ENCODE data around the gene RNF225.
A peak's percentile ranks its signal among the peaks of the same experiment; 100 is the strongest.
"Not testable (repeated sequence)": the region's sequence is repeated elsewhere in the genome, so short reads cannot be mapped to it uniquely, and the experiment has no call there.

Gene RNF225

DNA sequence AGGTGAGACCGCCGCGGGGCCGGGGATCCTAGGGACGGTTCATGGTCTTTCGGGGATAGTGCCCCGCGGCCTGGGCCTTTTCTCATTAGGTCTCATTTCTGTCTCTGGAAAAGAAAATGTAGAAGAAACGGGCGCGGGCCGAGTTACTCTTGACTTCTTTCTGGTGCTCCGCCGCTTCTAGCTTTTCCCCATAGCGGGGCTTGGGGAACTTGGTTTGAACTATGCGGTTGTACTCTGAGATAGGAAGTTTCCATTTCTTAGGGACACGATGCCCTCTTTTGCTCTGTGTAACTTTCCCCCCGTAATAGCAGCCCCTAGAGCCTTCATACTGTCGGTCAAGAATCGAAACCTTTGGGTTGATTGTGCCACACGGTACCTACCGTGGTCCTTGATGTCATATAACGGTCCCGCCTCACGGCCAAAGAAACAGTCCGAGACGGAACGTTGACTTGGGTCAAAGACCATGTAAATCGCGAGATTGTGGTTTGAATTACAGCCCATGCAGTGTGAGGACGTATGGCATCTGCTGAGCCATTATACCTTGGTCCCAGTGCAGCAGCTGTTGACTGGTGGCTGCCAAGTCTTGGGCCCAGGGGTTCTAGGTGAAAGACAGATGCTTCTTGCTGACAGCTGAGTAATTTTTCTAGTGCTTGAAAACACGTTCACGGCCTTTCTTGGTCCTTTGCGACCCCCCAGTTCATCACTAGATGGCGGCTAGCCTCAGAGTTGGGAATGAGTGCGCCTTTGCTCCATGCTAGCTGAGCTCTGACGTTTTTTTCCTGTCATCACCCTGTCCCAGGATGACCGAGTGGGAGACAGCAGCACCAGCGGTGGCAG is 7.9 kb upstream of the RNF225 start:
- no peak for DNase-seq

DNA sequence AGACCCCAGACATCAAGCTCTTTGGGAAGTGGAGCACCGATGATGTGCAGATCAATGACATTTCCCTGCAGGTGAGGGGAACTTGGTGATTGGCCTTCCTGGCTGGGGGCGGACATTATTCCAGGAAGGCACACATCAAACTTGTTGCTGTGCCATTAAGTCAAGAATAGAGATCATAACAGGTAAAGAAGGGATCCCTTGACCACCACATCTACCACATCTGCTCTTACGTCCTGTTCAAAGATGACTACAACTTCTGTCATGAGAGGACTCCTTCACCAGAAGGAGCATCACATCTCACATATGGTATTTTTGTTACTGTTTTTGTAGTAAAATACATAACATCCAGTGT is 7.3 kb upstream of the RNF225 start:
- no peak for DNase-seq

DNA sequence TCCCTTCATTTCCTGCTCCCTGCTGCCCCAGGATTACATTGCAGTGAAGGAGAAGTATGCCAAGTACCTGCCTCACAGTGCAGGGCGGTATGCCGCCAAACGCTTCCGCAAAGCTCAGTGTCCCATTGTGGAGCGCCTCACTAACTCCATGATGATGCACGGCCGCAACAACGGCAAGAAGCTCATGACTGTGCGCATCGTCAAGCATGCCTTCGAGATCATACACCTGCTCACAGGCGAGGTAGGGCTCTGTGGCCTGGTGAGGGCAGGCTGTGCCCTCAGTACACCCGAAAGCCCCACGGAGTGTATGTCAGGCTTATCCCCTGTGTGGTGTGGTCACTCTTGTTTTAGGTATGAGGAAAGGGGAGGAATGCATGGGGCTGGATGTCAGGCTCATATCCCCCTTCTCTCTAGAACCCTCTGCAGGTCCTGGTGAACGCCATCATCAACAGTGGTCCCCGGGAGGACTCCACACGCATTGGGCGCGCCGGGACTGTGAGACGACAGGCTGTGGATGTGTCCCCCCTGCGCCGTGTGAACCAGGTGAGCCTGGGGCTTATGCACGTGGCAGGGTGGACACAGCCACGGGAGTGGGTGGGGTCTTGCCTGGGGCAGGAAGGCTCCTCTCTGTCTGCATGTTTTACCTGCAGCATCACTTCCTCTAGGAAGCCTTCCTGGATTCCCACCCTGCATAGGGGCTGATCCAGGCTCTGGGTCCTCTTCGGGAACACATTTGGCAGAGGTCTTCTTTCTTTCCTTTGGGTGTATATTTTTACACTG is 2.3 kb upstream of the RNF225 start:
- DNase-seq, result no peak

DNA sequence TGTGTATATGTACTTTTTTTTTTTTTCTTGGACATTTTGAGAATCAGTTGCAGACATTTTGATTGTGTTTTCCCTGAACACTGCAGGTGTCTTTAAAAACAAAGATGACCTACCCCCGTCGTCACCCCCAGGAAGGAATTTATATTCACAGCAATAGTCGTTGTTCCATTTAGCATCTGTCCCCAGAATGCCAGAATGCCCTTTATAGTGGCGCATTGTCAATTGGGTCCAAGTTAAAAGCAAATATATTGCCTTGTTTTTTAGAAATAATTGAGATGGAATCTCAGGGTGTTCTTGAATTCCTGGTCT is 1.8 kb upstream of the RNF225 start:
- DNase-seq, result no peak

DNA sequence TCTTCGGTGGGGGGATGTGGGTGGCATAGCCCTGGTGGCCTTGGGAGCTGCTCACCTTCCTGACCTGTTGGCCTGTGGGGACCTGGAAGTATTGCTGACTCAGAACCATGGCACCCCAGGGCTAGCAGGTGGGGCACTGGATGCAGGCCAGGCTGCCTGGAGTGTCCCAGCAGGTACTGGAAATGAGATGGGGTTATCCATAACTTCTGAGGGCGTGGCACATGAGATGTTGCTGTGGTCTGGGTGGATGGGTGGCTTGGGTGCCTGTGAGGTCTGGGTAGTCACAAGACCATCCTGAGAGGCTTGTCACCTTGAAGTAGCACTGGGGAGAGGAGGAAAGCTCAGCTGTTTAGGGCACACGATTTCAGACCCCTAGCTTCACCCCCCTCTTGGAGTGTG is 636 bp upstream of the RNF225 start:
- no peak for DNase-seq

DNA sequence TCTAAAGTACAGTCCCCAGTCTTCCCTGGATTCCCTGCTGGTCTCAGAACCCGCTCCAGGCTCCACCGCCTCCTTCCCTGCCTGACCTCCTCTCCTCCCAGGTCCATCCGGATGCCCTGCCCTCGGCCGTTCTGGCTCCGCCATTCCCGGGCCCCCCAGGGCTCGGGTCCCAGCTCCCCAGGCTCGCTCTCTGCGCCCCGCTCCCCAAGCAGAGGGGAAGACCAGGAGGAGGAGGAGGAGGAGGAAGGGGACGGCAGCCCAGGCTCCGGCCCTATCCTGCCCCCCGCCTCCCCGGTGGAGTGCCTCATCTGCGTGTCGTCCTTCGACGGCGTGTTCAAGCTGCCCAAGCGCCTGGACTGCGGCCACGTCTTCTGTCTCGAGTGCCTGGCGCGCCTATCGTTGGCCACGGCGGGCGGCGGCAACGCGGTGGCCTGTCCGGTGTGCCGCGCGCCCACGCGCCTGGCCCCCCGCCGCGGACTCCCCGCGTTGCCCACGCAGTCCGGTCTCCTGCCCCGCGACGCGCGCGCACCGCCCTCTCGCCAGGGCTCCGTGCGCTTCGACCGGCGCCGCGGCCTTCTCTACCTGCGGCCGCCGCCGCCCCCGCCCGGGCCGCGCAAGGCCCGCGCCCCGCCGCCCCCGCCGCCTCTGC is 647 bp downstream of the RNF225 start:
- DNase-seq, result no peak

DNA sequence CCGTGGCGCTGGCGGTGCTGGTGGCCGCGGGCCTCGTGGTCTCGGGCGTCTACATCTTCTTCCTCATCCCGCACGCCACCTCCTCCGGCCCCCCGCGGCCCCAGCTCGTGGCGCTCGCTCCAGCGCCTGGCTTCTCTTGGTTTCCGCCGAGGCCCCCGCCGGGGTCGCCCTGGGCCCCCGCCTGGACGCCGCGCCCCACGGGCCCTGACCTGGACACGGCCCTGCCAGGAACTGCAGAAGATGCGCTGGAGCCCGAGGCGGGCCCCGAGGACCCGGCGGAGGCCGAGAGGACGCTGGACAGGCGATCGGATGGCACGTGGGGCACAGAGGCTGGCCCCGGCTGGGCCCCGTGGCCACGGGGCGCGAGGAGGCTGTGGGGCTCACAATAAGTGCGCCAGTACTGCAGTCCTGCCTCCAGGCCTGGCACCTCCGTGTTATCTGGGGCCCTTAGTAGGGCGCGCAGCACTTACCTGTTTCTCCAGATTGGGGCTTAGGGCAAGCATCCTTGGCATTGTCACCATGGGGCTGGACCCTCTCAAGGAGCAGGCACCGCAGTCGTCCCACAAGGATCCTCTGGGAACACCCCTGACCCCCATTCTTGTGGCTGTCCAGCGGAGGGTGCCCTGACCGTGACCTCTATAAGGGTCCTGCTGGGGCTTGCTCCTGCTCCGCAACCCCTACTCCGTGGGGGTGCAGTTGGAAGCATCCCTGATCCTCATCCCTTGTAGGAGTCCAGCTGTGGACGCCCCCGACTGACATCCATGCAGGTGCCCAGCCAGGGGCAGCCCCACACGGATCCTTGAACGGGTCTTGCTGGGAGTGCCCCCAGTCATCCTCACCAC is 1.5 kb downstream of the RNF225 start:
- no peak for DNase-seq

DNA sequence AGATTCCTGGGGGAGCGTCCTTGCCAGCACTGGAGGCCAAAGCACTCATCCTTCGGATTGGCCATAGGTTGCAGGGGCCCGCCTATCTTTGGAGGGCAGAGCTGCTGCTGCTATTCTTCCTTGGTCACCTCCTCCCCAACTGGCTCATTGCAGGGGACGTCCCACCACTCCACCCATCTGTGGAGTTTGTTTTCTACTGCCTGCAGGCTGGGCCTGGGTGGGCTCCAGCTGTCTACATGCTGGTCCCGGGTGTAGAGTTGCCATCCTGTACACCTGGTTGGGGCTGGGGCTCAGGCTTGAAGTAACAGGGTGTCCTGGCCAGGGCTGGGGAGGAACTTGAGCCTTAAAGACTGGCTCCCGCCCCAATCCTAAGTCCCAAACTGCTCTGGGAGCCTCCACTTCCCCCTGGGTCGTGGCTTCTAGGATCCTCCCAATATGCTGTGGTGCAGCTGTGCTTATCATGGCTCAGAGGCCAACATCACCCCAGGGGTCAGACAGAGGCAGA is 2.1 kb downstream of the RNF225 start:
- DNase-seq, result no peak

DNA sequence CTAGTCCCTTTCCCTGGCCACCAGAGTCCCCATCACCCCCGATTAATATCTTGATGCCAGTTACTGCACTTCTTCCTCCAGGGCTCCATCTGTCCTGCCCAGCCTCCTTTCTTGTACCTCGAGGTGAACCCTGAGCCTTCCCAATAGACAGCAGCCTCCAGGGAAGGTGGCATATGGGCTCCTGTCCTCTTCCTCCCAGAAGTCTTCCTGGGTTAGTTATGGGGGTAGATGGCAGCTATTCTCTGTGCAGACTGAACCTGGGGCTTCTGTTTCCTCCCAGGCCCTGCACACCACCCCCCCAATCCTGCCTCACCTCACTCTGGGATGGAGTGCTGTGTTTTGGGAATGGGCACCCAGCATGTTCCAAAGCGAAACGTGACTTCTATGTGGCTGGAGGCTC is 2.6 kb downstream of the RNF225 start:
- no peak for DNase-seq

DNA sequence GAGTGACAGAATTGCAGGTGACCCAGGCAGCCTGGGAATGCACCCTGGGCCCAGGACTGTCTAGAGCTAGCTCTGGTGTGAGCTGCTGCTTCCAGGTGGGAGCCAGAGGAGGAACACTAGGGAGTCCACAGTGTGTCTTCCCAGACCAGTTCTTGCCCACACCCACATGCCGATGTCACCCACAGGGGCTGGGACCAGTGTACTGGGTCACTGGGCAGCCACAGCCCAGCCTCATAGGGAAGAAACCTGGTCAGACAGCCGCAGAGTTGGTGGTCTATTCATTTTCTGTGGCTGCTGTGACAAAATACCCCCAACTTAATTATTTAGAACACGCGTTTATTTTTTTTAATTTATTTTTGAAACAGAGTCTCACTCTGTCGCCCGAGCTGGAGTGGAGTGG is 3.1 kb downstream of the RNF225 start:
- DNase-seq, result no peak

DNA sequence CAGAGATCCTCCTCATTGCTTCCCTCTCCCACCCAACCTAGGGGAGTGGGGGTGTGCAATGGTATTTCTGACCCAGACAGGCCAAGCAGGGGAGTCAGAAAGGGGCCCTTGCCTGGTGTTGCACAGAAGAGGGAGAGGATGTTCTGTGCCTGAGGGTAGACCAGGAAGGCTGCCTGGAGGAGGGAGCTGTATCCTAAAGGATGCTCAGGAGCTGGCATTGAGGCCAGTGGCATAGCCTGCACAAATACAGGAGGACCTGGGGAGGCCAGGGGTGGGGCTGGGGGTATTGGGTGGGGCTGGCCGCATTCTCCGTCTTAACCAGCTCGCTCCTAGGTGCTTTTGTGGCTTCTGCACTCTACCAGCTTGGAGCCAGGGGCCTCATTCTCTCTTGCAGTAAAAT is 4.4 kb downstream of the RNF225 start:
- no peak for DNase-seq

DNA sequence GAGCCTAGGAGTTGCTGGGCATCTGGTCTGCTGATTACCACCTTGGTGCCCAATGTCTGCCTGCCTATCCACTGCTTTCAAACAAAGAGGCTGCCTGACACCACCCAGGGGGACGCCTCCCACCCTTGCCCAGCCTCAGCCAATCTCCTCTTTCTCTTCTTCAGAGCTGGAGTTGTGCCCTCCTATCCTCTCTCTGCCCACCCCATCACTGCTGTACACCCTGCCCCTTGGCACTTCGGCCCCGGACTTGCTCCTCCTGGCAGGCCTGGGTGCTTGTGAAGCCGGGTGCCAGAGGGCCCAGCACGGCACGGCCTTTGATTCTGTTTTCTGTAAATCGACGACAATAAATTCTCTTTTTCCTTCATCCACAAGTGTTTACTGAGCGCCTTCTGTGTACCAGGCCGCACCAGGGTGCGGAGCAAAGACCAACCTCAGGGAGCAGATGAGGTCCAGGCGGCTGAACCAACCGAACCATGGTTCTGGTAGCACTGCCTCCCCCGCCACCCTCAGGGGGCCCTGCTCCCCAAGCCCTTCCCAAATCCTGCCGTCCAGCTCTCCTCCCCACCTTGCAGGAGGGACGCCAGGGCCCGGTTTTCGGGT is 5.0 kb downstream of the RNF225 start:
- DNase-seq, result no peak

DNA sequence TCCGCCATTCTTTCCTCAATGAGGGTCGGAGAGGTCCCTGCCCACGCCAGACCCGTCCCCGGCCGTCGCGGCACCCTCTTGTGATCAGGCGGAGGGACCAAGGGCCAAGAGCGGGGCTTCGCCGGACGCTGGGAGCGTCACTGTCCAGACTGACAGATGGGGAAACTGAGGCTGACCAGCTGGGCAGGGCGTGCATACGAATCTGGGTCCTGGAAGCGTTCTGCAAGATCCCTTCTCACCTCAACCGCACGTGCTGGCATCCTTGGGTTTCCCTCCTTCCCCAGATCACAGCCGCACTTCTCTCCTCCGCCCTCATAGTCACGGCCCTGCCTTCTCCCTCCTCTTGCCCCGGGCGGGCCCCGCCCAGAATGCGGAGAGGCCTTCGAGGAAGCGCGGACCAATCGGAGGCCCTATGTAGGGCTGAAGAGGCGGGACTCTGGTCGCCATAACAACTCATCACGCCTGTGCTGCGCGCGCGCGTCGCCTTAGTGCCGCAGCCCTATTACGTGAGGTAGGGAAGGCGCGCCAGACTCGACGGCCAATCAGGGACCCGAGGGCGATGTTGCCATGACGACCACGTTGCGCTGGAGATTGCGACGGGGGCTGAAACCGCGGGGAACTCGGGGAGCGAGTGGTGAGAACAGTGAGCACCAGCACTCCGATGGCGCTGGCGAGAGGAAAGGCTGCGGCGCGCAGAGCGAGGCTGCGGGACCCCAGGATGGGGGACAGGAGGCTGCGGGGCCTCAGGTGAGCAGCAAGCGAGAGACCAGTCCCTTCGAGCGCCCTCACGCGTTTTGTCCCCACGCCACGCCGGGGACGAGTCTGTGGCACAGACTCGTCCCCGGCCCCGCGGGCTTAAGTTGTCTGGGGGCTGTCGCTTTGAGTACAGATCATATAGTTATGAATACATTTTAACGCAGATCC is 5.7 kb downstream of the RNF225 start:
- DNase-seq, result peak; percentile 98

DNA sequence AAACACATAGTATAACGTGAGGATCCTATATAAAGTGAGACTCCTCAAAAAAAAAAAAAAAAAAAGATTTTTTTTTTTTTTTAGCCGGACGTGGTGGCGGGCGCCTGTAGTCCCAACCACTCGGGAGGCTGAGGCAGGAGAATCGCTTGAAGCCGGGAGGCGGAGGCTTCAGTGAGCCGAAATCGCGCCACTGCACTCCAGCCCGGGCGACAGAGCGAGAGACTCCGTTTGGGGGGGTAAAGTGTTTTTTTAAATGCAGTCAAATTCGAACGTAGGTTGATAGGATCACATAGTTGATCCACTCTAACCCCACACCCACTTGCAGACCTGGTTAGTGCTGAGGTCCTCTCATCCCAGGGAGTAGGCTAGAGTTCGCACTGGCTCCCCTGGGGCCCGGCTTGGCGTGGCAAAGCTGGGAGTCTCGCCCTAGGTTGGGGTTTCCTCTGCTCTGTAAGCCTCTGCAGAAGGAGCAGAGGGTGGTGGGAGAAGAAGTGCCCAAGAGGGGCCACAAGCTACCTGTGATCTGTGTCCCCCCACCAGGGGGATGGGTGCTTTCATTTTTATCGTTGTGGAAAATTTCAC is 6.5 kb downstream of the RNF225 start:
- no peak for DNase-seq

DNA sequence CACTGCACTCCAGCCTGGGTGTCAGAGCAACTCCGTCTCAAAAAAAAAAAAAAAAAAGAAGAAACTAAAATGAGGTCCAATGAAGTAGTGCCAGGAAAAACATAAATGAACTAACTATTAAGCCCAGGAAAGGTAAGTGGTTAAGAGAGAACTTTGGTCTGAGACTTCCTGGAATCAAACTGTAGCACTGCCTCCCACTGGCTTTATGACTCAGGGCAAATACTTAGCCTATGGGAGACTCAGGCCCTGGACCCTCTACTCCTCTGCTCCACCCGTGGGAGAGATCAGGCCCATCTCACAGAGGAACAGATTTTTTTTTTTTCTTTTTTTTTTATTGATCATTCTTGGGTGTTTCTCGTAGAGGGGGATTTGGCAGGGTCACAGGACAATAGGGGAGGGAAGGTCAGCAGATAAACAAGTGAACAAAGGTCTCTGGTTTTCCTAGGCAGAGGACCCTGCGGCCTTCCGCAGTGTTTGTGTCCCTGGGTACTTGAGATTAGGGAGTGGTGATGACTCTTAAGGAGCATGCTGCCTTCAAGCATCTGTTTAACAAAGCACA is 8.5 kb downstream of the RNF225 start:
- DNase-seq, result not testable (repeated sequence)

DNA sequence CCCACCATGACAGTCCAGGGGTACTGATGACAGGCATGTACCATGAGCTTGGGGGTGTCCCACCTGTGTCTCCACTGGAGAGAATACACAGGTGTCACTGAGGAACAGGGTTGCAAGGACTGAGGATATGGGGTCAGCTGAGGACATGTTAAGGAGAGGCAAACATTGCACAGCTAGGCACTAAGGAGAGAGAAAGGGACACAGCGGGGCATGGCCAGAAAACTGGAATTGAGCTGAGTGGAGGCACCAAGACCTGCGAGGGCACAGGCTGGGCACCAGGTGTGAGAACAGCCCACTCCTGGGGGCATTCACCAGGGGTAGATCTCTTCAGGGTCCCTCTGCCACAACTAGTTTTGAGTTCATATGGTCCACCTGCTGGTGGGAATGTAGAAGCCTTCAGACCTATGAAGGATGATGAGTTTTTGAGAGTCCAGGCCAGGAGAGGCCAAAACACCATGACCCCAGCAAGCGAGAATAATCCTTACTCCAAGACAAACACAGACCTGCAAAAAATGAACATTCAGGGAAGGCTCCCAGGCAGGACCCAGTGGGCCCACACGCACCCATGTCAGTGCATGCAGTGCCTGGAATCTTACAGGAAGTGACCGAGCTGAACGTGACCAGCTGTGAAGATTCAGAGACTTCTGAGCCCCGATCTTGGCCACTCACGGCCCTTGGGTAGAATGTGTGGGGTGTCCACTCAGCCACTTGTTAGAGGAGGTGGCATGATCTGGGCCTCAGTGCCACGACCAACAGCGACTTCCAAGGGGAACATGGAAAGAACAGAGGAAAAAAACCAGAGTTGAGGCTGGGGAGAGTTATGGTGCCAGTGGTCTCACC is 11.6 kb downstream of the RNF225 start:
- DNase-seq, result no peak

DNA sequence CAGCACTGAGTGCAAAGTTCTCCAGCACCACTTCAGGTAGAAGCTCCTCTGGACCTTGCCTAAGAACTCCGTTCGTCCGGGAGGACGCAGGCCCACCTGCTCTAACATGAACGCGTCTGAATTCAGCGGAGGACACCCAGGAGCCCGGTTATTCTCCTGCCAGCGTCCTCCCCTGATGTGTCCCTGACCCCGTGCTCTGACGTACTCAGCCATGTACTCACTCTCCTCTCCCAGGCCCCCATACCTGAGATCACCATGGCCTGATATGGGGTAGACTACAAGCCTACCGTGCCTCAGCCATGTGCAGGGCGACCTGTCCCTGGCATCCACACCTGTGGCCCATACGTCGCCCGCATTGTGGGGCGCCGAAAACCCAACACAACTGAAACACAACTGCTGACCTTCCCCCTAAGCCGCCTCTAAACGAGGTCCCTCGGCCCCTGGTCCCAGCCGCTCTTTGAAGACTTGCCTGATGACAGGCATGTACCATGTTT is 12.2 kb downstream of the RNF225 start:
- no peak for DNase-seq

DNA sequence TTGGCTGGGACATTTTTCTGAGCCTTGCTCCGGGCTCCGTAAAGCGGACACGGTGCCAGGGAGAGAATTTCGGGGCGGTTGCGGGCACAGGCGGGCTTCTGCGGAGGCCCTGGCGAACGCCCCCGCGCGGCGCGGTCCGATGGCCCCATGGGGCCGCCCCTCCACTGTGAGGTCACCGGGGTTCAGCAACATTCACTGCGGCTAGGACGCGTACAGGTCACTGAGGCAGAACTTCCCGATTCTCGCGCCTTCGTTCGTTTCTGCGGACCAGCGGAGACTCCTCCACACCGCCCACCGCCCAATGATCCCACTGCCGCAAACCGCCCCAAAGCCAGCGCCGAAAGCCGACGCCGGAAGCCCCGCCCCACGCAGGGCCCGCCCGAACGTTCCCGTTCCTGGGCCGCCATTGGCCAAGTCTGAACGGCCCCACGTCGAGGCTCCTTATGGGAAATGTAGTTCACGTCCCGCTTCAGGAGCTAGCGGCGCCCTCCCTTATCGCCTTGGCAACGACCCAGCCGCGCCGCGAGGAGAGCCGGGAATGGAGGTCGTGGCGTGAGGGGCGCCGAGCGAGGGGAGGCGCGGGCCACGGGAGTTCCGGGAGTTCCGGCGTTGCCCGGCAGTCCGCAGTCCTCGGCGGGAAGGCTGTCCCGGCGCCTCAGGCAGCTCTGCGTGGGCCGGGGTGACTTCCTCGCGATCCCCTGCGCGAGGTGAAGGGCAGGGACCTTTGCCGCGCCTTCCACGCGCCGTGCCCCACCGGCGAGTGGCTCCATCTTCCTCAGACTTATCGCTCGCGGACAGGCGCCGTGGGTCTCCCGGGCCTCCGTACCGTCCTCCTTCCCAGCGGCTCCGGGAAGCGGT is 12.9 kb downstream of the RNF225 start, which contains the start of gene ZNF584:
TSS of gene ZNF584 (plus strand) at position 498 of the 858 bp plus-strand sequence. CDS start 499 bp downstream, outside the sequence.
- DNase-seq, result peak; percentile 96

Data from activated naive CD4-positive, alpha-beta T cell treated with anti-CD3 and anti-CD28 coated beads, Interleukin-2, amount 50 U/mL, for 16 hours (primary cell).